H9 (cell line): ENCODE results near the gene CTIF. TPM values are rescaled to one million over a fixed set of nuclear protein-coding genes. Genes with fewer than 3 reads are reported as not detected.

ENCODE experiments used
- DNase-seq: peaks from one replicate; pipeline ENCODE4 v3.0.0-alpha.2; 2017
- H2AFZ ChIP-seq: one replicate; pipeline ENCODE4 v1.6.1; 2013; ENCODE audit warnings: mild to moderate bottlenecking, low read length, control low read depth, moderate library complexity
- H2AK5ac ChIP-seq: 2 replicates; pipeline ENCODE4 v1.6.1; 2013; ENCODE audit warnings: low read length, control low read depth, mixed read lengths; ENCODE audit not compliant: insufficient read length
- H2BK120ac ChIP-seq: one replicate; pipeline ENCODE4 v1.6.1; 2013; ENCODE audit warnings: low read depth, mild to moderate bottlenecking, low read length, control low read depth, inconsistent platforms; ENCODE audit not compliant: poor library complexity, severe bottlenecking
- H2BK12ac ChIP-seq: 2 replicates; pipeline ENCODE4 v1.6.1; 2013; ENCODE audit warnings: low read length, control low read depth, mixed read lengths, low read depth; ENCODE audit not compliant: insufficient read length
- H2BK15ac ChIP-seq: 2 replicates; pipeline ENCODE4 v1.6.1; 2013; ENCODE audit warnings: low read depth, low read length, control low read depth
- H2BK20ac ChIP-seq: one replicate; pipeline ENCODE4 v1.6.1; 2013; ENCODE audit warnings: low read depth, mild to moderate bottlenecking, low read length, control low read depth, inconsistent platforms; ENCODE audit not compliant: poor library complexity, severe bottlenecking
- H2BK5ac ChIP-seq: 2 replicates; pipeline ENCODE4 v1.6.1; 2013; ENCODE audit warnings: low read length, control low read depth, mixed read lengths; ENCODE audit not compliant: insufficient read length
- H3K14ac ChIP-seq: 2 replicates; pipeline ENCODE4 v1.6.1; 2013; ENCODE audit warnings: low read length, control low read depth; ENCODE audit not compliant: insufficient read depth
- H3K18ac ChIP-seq: 2 replicates; pipeline ENCODE4 v1.6.1; 2013; ENCODE audit warnings: low read depth, mild to moderate bottlenecking, mixed read lengths, low read length, control low read depth; ENCODE audit not compliant: insufficient read length
- H3K23ac ChIP-seq: 2 replicates; pipeline ENCODE4 v1.6.1; 2013; ENCODE audit warnings: low read length, control low read depth, mixed read lengths, low read depth; ENCODE audit not compliant: insufficient read length
- H3K23me2 ChIP-seq: 2 replicates; pipeline ENCODE4 v1.6.1; 2013; ENCODE audit warnings: low read depth, mild to moderate bottlenecking, mixed read lengths, low read length, control low read depth; ENCODE audit not compliant: insufficient read length, poor library complexity, severe bottlenecking
- H3K27ac ChIP-seq: 2 replicates; pipeline ENCODE4 v1.5.1; 2013; ENCODE audit warnings: low read length, control low read depth, mixed read lengths, low read depth; ENCODE audit not compliant: insufficient read length
- H3K27me3 ChIP-seq: 2 replicates; pipeline ENCODE4 v1.6.1; 2013; ENCODE audit warnings: low read length, control low read depth, inconsistent platforms; ENCODE audit not compliant: insufficient read depth
- H3K4ac ChIP-seq: 2 replicates; pipeline ENCODE4 v1.6.1; 2013; ENCODE audit warnings: low read depth, mild to moderate bottlenecking, control low read depth, inconsistent platforms, low read length, moderate library complexity
- H3K4me1 ChIP-seq: 2 replicates; pipeline ENCODE4 v1.6.1; 2013; ENCODE audit warnings: low read length, control low read depth, inconsistent platforms; ENCODE audit not compliant: insufficient read depth
- H3K4me2 ChIP-seq: 2 replicates; pipeline ENCODE4 v1.6.1; 2013; ENCODE audit warnings: low read length, control low read depth, mixed read lengths; ENCODE audit not compliant: insufficient read length, insufficient read depth
- H3K56ac ChIP-seq: 2 replicates; pipeline ENCODE4 v1.6.1; 2013; ENCODE audit warnings: low read depth, mild to moderate bottlenecking, mixed read lengths, low read length, control low read depth; ENCODE audit not compliant: insufficient read length
- H3K79me1 ChIP-seq: 2 replicates; pipeline ENCODE4 v1.6.1; 2013; ENCODE audit warnings: low read depth, mild to moderate bottlenecking, moderate library complexity, low read length, control low read depth, inconsistent platforms; ENCODE audit not compliant: insufficient read depth, poor library complexity, severe bottlenecking
- H3K79me2 ChIP-seq: 2 replicates; pipeline ENCODE4 v1.6.1; 2013; ENCODE audit warnings: low read length, control low read depth, inconsistent platforms; ENCODE audit not compliant: insufficient read depth
- H3K9ac ChIP-seq: 2 replicates; pipeline ENCODE4 v1.6.1; 2013; ENCODE audit warnings: low read length, control low read depth, mixed read lengths; ENCODE audit not compliant: insufficient read length; ENCODE audit errors: extremely low read depth
- H3K9me3 ChIP-seq: one replicate; pipeline ENCODE4 v1.6.1; 2013; ENCODE audit warnings: low read depth, low read length, inconsistent platforms; ENCODE audit not compliant: control insufficient read depth
- H3T11ph ChIP-seq: one replicate; pipeline ENCODE4 v1.6.1; 2013; ENCODE audit warnings: mild to moderate bottlenecking, low read length, control low read depth, inconsistent platforms
- H4K20me1 ChIP-seq: one replicate; pipeline ENCODE4 v1.6.1; 2013; ENCODE audit not compliant: control insufficient read depth, insufficient read length, insufficient read depth
- H4K5ac ChIP-seq: 2 replicates; pipeline ENCODE4 v1.6.1; 2013; ENCODE audit warnings: low read depth, mild to moderate bottlenecking, mixed read lengths, low read length, control low read depth; ENCODE audit not compliant: insufficient read length
- H4K8ac ChIP-seq: replicated peaks from 2 replicates; pipeline ENCODE4 v1.6.1; 2013; ENCODE audit warnings: low read length, control low read depth, mixed read lengths, low read depth; ENCODE audit not compliant: insufficient read length
- H4K91ac ChIP-seq: 2 replicates; pipeline ENCODE4 v1.6.1; 2013; ENCODE audit warnings: low read depth, mild to moderate bottlenecking, moderate library complexity, mixed read lengths, low read length, control low read depth; ENCODE audit not compliant: insufficient read length
- H3K27ac Mint-ChIP-seq, 3 experiments: 2 replicates in 2 of 3; 3 replicates in 1 of 3; pipeline ENCODE4 v1.8.0; 2020 to 2021; ENCODE audit warnings: mixed read lengths in 3 of 3, mild to moderate bottlenecking in 1 of 3, moderate library complexity in 1 of 3
- H3K27me3 Mint-ChIP-seq: 2 replicates; pipeline ENCODE4 v1.8.0; 2021; ENCODE audit warnings: low read depth, mild to moderate bottlenecking, moderate library complexity, mixed read lengths
- H3K36me3 Mint-ChIP-seq, 3 experiments: 2 replicates in 2 of 3; 3 replicates in 1 of 3; pipeline ENCODE4 v1.8.0; 2020 to 2021; ENCODE audit warnings: low read depth in 3 of 3, mixed read lengths in 3 of 3; ENCODE audit not compliant: insufficient read depth in 1 of 3
- H3K4me1 Mint-ChIP-seq, 2 experiments: 2 replicates each; pipeline ENCODE4 v1.8.0; 2020; ENCODE audit warnings: mixed read lengths in 2 of 2
- H3K4me3 Mint-ChIP-seq, 2 experiments: 2 replicates in 1 of 2; 3 replicates in 1 of 2; pipeline ENCODE4 v1.8.0; 2020 to 2021; ENCODE audit warnings: mild to moderate bottlenecking in 2 of 2, mixed read lengths in 2 of 2, moderate library complexity in 1 of 2
- H3K9me3 Mint-ChIP-seq, 2 experiments: 2 replicates in 1 of 2; 3 replicates in 1 of 2; pipeline ENCODE4 v1.8.0; 2020; ENCODE audit warnings: mild to moderate bottlenecking in 2 of 2, mixed read lengths in 2 of 2, moderate library complexity in 1 of 2
- WGBS: extraction: QIAGEN DNeasy Blood & Tissue Kit; methylation state at CpG from one replicate; pipeline ENCODE4 v1.1.7; 2013; ENCODE audit warnings: missing lambda C conversion rate, low lambda C conversion rate, mixed read lengths; ENCODE audit not compliant: insufficient read length; ENCODE audit errors: extremely low coverage; 5-methylcytosine and 5-hydroxymethylcytosine counted together
- total RNA-seq: library from RNA; stranded (reverse); gene quantifications from 2 replicates; pipeline ENCODE4 v1.2.1, GENCODE V29; 2021
- TF ChIP-seq, protein P1 (sequence below): fragments of 200-600 bp; sonication (generic); conservative IDR thresholded peaks from 3 replicates; pipeline ENCODE4 v1.8.0; 2021; ENCODE audit warnings: antibody characterized with exemption, mild to moderate bottlenecking

The CTIF gene
- total RNA-seq, 1 experiment from 2014 or later: 15.8 TPM

- Histone ChIP-seq H3K56ac (no peak overlapping the region), H3K27ac (no peak overlapping the region), H3K18ac (no peak overlapping the region), H2BK15ac (no peak overlapping the region), H3K4me1 (no peaks in the 10 kb centered on the region), H3K79me1 (no peaks in the 10 kb centered on the region), H4K91ac (no peak overlapping the region), H4K8ac (no peak overlapping the region), H2AFZ (no peak overlapping the region), H2BK120ac (no peak overlapping the region), H2BK20ac (no peak overlapping the region), H2BK12ac (no peak overlapping the region), H3K9me3 (no peaks in the 10 kb centered on the region), H3K4ac (no peak overlapping the region), H4K20me1 (no peaks in the 10 kb centered on the region), H2AK5ac (no peak overlapping the region), H4K5ac (no peak overlapping the region), H3T11ph (no peak overlapping the region), H3K9ac (no peak overlapping the region), H3K23me2 (no peaks in the 10 kb centered on the region), H3K27me3 (no peaks in the 10 kb centered on the region), H3K4me2 (no peak overlapping the region), H3K79me2 (no peaks in the 10 kb centered on the region), H2BK5ac (no peak overlapping the region), H3K23ac (no peak overlapping the region), H3K14ac (no peak overlapping the region)
- WGBS: no CpG with 5 or more reads among the region's 4 CpGs
- Mint-ChIP-seq H3K4me1 (peaks cover 13 to 28% of the 10 kb centered on the region in 2 experiments), H3K27me3 (peaks cover 19% of the 10 kb centered on the region), H3K36me3 (no peaks in the 10 kb centered on the region), H3K9me3 (peaks cover 0 to 3% of the 10 kb centered on the region in 2 experiments; a peak in 2 of 5 replicates), H3K4me3 (no peak overlapping the region), H3K27ac (no peak overlapping the region)
- TF ChIP-seq, protein P1, sequence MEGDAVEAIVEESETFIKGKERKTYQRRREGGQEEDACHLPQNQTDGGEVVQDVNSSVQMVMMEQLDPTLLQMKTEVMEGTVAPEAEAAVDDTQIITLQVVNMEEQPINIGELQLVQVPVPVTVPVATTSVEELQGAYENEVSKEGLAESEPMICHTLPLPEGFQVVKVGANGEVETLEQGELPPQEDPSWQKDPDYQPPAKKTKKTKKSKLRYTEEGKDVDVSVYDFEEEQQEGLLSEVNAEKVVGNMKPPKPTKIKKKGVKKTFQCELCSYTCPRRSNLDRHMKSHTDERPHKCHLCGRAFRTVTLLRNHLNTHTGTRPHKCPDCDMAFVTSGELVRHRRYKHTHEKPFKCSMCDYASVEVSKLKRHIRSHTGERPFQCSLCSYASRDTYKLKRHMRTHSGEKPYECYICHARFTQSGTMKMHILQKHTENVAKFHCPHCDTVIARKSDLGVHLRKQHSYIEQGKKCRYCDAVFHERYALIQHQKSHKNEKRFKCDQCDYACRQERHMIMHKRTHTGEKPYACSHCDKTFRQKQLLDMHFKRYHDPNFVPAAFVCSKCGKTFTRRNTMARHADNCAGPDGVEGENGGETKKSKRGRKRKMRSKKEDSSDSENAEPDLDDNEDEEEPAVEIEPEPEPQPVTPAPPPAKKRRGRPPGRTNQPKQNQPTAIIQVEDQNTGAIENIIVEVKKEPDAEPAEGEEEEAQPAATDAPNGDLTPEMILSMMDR: no peak
- no peak for DNase-seq
Measured at GRCh38 chr18:48884771-48885170, 345.9 kb downstream of the CTIF start.
